HG03565 (cell line): ENCODE results near the gene AFF2.

Experiments
- ATAC-seq: cut with Tn5 transposase; IDR thresholded peaks from one replicate; pipeline ENCODE4 v1.9.1; 2021; ENCODE audit warnings: mild to moderate bottlenecking, moderate library complexity; ENCODE audit not compliant: unreplicated experiment

Gene AFF2

GRCh38 chrX:148715361-148715760, 214.9 kb downstream of the AFF2 start:
- ATAC-seq = no peak

- ATAC-seq = no peak
Observed at GRCh38 chrX:148722966-148723365, 222.5 kb downstream of the AFF2 start.

GRCh38 chrX:148723551-148723950, 223.1 kb downstream of the AFF2 start:
- no peak for ATAC-seq

- ATAC-seq = no peak
Observed at GRCh38 chrX:148728901-148729300, 228.5 kb downstream of the AFF2 start.

- ATAC-seq = peak; percentile 89
Observed at GRCh38 chrX:148732743-148733142, 232.3 kb downstream of the AFF2 start.

GRCh38 chrX:148741441-148741840, 241.0 kb downstream of the AFF2 start:
- ATAC-seq = no peak

GRCh38 chrX:148755111-148755510, 254.7 kb downstream of the AFF2 start:
- ATAC-seq = no peak

GRCh38 chrX:148763896-148764295, 263.5 kb downstream of the AFF2 start:
- ATAC-seq = no peak

- ATAC-seq = no peak
Observed at GRCh38 chrX:148768296-148768695, 267.9 kb downstream of the AFF2 start.

- no peak for ATAC-seq
Observed at GRCh38 chrX:148771440-148771839, 271.0 kb downstream of the AFF2 start.

GRCh38 chrX:148774276-148774675, 273.9 kb downstream of the AFF2 start:
- ATAC-seq = no peak

- no peak for ATAC-seq
Observed at GRCh38 chrX:148784137-148784536, 283.7 kb downstream of the AFF2 start.

GRCh38 chrX:148784856-148785255, 284.4 kb downstream of the AFF2 start:
- peak; percentile 61 for ATAC-seq

- ATAC-seq = peak; percentile 21
Observed at GRCh38 chrX:148785256-148785655, 284.8 kb downstream of the AFF2 start.

GRCh38 chrX:148788449-148788848, 288.0 kb downstream of the AFF2 start:
- no peak for ATAC-seq

GRCh38 chrX:148794350-148794749, 293.9 kb downstream of the AFF2 start:
- no peak for ATAC-seq

GRCh38 chrX:148804579-148805355, 304.4 kb downstream of the AFF2 start:
- ATAC-seq = no peak

GRCh38 chrX:148806145-148806870, 305.9 kb downstream of the AFF2 start:
- no peak for ATAC-seq

GRCh38 chrX:148808833-148809232, 308.4 kb downstream of the AFF2 start:
- ATAC-seq = no peak

- no peak for ATAC-seq
Observed at GRCh38 chrX:148811236-148811635, 310.8 kb downstream of the AFF2 start.

GRCh38 chrX:148813422-148813821, 313.0 kb downstream of the AFF2 start:
- ATAC-seq = no peak

- no peak for ATAC-seq
Observed at GRCh38 chrX:148813967-148814366, 313.6 kb downstream of the AFF2 start.
